Gastroesophageal sphincter (tissue), 4 donors: ENCODE measurements around the gene MRPS22. TPM values are rescaled to one million over a fixed set of nuclear protein-coding genes. Genes with fewer than 3 reads are reported as not detected.
A peak's percentile ranks its signal among the peaks of the same experiment; 100 is the strongest.

Experiments used
- ATAC-seq: fragments of 150-250 bp; one replicate; pipeline ENCODE4 v1.9.1; 2016; ENCODE audit warnings: mild to moderate bottlenecking, moderate library complexity
- H3K27ac ChIP-seq, 4 donors: fragments of 200-600 bp; sonication (generic) in 3 of 4; 1 replicate in 3 of 4; 2 replicates in 1 of 4; pipeline ENCODE4 v1.5.1; 2016 to 2019
- H3K27me3 ChIP-seq: fragments of 200-600 bp; sonication (generic); one replicate; pipeline ENCODE4 v1.5.1; 2019
- H3K36me3 ChIP-seq, 2 donors: fragments of 200-600 bp; sonication (generic); one replicate each; pipeline ENCODE4 v1.5.1; 2019; ENCODE audit warnings: control low read depth in 1 of 2
- H3K4me1 ChIP-seq, 3 donors: fragments of 200-600 bp; sonication (generic); 1 replicate in 2 of 3; 2 replicates in 1 of 3; pipeline ENCODE4 v1.5.1; 2016 to 2019; ENCODE audit warnings: control low read depth in 2 of 3
- H3K4me3 ChIP-seq, 2 donors: fragments of 200-600 bp; sonication (generic); one replicate each; pipeline ENCODE4 v1.5.1; 2019; ENCODE audit warnings: mild to moderate bottlenecking in 1 of 2, moderate library complexity in 1 of 2
- H3K9me3 ChIP-seq, 3 donors: fragments of 200-600 bp; sonication (generic); one replicate each; pipeline ENCODE4 v1.5.1; 2017 to 2019; ENCODE audit warnings: control low read depth in 2 of 3
- CTCF ChIP-seq, 4 experiments: fragments of 200-600 bp in 2 of 4; fragments of 450-650 bp in 2 of 4; sonication (generic) in 1 of 4; IDR thresholded peaks; one replicate each; pipeline ENCODE4 v1.5.1; 2017 to 2019; ENCODE audit warnings: antibody characterized with exemption in 4 of 4, mild to moderate bottlenecking in 2 of 4, moderate library complexity in 2 of 4
- EP300 ChIP-seq: sonication (generic); formaldehyde crosslinking; IDR thresholded peaks from one replicate; pipeline ENCODE4 v1.6.1; 2017; ENCODE audit warnings: antibody characterized with exemption, mild to moderate bottlenecking
- POLR2A ChIP-seq, 2 donors: fragments of 450-650 bp; IDR thresholded peaks; one replicate each; pipeline ENCODE4 v1.6.1; 2017; ENCODE audit warnings: antibody characterized with exemption in 2 of 2, mild to moderate bottlenecking in 2 of 2, moderate library complexity in 1 of 2
- POLR2AphosphoS5 ChIP-seq: sonication (generic); formaldehyde crosslinking; IDR thresholded peaks from one replicate; pipeline ENCODE4 v1.6.1; 2017; ENCODE audit warnings: antibody characterized with exemption
- WGBS, 2 donors: methylation state at CpG; one replicate each; pipeline ENCODE4 v1.1.5; 2018; ENCODE audit warnings: low coverage in 1 of 2; 5-methylcytosine and 5-hydroxymethylcytosine counted together
- total RNA-seq, 4 donors: library from RNA; depleted of rRNA; stranded (reverse); fragments of >200 nt; gene quantifications; one replicate each; pipeline ENCODE4 v1.1.0, GENCODE V29; 2016

Gene MRPS22
- total RNA-seq, 4 donors from 2014 or later: 52.6 to 68.8 (median 56.6) TPM

DNA sequence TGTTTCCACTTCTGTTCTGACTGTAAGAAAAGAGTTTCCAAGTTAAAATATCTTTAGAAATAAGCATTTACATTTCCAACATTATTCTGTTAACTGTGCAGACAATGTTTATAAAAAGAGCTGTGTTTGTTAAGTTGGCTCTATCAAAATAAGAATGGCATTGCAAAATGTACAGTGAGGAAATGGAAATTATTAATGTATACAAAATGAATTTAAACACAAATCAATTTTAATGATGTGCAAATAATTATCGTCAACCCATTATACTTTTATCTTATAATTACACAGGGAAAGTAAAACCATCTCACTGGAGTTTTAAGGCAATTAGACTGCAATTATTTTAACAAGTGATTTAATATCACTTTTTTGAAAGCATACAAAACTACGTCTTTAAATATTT, 17.5 kb downstream of the MRPS22 start:
- Histone ChIP-seq H3K4me1 (peaks cover 0 to 21% (median 0%) of the 10 kb centered on the region in 3 donors), H3K36me3 (peaks cover 17 to 100% of the 10 kb centered on the region in 2 donors), H3K4me3 (no peak overlapping the region), H3K27ac (no peak overlapping the region), H3K9me3 (no peaks in the 10 kb centered on the region), H3K27me3 (no peaks in the 10 kb centered on the region)
- WGBS, 2 donors: 43 to 44% methylated on average over 2 of the region's 2 CpGs
- TF ChIP-seq POLR2AphosphoS5 (no peak), POLR2A (IDR thresholded peaks at IDR 0.05) (no peak), EP300 (no peak), CTCF (IDR thresholded peaks at IDR 0.05) (no peak)
- ATAC-seq: no peak

- WGBS, 2 donors: 75 to 100% methylated on average over 1 of the region's 1 CpG
- H3K36me3 ChIP-seq: peaks cover 20 to 100% of the 10 kb centered on the region in 2 donors
- H3K9me3 ChIP-seq: no peaks in the 10 kb centered on the region
- H3K4me3 ChIP-seq: no peak overlapping the region
- no peaks in the 10 kb centered on the region for H3K27me3 ChIP-seq
- H3K27ac ChIP-seq: no peak overlapping the region
- TF ChIP-seq EP300 (no peak), POLR2AphosphoS5 (no peak), POLR2A (IDR thresholded peaks at IDR 0.05) (no peak), CTCF (IDR thresholded peaks at IDR 0.05) (no peak)
- H3K4me1 ChIP-seq: peaks cover 0 to 15% (median 0%) of the 10 kb centered on the region in 3 donors
- ATAC-seq: no peak
Measured at GRCh38 chr3:139364549-139364948, 20.7 kb downstream of the MRPS22 start.

DNA sequence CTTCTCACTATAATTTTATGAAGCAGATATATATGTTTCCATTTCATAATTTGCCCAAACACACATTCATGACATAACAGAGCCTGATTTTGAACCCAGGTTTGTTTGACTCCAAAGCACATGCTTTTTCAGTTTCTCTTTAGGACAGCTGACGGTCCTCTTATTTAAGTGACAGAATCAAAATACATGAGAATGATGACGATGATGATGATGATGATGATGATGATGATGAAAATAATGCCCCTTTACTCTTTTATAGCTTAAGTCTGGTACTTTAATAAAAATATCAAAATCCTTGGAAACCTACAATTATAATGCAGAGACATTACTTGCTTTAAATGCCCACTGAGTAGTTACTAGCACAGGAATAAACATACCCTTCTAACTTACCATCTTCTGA, 30.3 kb downstream of the MRPS22 start:
- peaks cover 0 to 15% (median 4%) of the 10 kb centered on the region in 3 donors for H3K4me1 ChIP-seq
- no peak for ATAC-seq
- TF ChIP-seq EP300 (no peak), POLR2AphosphoS5 (no peak), CTCF (IDR thresholded peaks at IDR 0.05) (no peak), POLR2A (IDR thresholded peaks at IDR 0.05) (no peak)
- 81 to 83% methylated on average over 2 of the region's 2 CpGs for WGBS, 2 donors
- no peak overlapping the region for H3K4me3 ChIP-seq
- no peaks in the 10 kb centered on the region for H3K27me3 ChIP-seq
- no peaks in the 10 kb centered on the region for H3K9me3 ChIP-seq
- no peak overlapping the region for H3K27ac ChIP-seq
- H3K36me3 ChIP-seq: peaks cover 15 to 100% of the 10 kb centered on the region in 2 donors

DNA sequence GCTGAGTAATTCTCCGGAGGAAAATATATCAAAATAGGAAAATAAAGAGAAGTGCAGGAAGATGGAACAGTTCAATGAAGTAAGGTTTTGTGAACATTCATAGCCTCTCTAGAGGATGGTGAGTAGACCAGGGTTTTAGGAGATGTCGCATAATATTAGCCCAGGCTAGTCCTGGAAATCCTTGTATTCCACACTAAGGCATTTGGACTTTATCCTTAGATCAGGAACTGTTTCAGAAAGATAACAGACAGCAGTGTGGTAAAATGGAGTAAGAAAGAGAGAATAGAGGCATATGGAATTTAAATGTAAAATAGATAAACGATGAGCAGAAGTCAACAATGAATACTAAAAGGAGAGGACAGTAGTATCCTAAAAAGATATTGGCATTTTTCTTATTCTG, 33.6 kb downstream of the MRPS22 start:
- TF ChIP-seq CTCF (IDR thresholded peaks at IDR 0.05) (no peak), EP300 (no peak), POLR2AphosphoS5 (no peak), POLR2A (IDR thresholded peaks at IDR 0.05) (no peak)
- no peak overlapping the region for H3K27ac ChIP-seq
- WGBS, 2 donors: 85 to 88% methylated on average over 2 to 3 of the region's 3 CpGs
- H3K27me3 ChIP-seq: no peaks in the 10 kb centered on the region
- H3K4me3 ChIP-seq: no peak overlapping the region
- H3K36me3 ChIP-seq: peaks cover 9 to 92% of the 10 kb centered on the region in 2 donors
- peaks cover 0 to 23% (median 4%) of the 10 kb centered on the region in 3 donors for H3K4me1 ChIP-seq
- no peak for ATAC-seq
- H3K9me3 ChIP-seq: no peaks in the 10 kb centered on the region

DNA sequence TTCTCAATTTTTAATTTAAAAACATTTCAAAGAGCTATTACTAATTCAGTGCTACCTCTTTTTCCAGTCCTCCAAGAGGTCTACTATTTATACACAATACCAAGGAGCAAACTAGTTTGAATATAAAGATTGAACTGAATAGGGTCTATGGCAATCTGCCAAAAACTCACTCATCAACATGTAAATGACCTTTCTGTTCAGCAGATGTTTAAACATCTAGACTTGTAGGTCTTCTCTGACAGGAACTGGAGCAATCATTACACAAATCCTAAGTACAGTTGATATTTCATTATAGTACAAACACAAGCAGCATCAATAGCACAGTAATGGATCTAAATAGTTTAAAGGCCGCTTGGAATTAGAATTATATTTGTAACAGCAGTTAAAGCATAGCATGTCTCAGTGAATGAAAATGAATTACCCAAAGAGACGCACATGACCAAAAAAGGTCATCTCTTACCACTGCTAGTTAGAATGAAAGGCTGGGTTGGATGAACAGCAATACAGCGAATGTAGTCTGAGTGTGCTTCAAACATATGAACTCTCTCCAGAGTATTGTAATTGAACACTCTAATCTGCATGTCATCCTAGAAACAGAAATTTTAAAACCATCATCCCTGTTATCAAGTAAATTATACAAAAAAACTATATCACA, 34.9 kb downstream of the MRPS22 start:
- no peaks in the 10 kb centered on the region for H3K27me3 ChIP-seq
- H3K36me3 ChIP-seq: peaks cover 4 to 88% of the 10 kb centered on the region in 2 donors
- H3K4me1 ChIP-seq: peaks cover 0 to 26% (median 4%) of the 10 kb centered on the region in 3 donors
- no peak overlapping the region for H3K4me3 ChIP-seq
- WGBS, 2 donors: 43 to 74% methylated on average over 3 of the region's 3 CpGs
- peak overlapping the region in 1 of 4 donors; percentile 5 for H3K27ac ChIP-seq
- no peak for TF ChIP-seq POLR2A (IDR thresholded peaks at IDR 0.05)
- TF ChIP-seq CTCF (IDR thresholded peaks at IDR 0.05): no peak
- TF ChIP-seq EP300: no peak
- TF ChIP-seq POLR2AphosphoS5: no peak
- ATAC-seq: no peak
- no peaks in the 10 kb centered on the region for H3K9me3 ChIP-seq
